GM19043 (cell line): ENCODE measurements around the gene HDAC4.

Experiments
- ATAC-seq: cut with Tn5 transposase; IDR thresholded peaks from one replicate; pipeline ENCODE4 v1.9.1; 2021; ENCODE audit warnings: low read depth; ENCODE audit not compliant: unreplicated experiment

The HDAC4 gene

GRCh38 chr2:239271882-239272281, 128.9 kb downstream of the HDAC4 start:
- no peak for ATAC-seq

- no peak for ATAC-seq
Observed at GRCh38 chr2:239271471-239271870, 129.3 kb downstream of the HDAC4 start.

DNA sequence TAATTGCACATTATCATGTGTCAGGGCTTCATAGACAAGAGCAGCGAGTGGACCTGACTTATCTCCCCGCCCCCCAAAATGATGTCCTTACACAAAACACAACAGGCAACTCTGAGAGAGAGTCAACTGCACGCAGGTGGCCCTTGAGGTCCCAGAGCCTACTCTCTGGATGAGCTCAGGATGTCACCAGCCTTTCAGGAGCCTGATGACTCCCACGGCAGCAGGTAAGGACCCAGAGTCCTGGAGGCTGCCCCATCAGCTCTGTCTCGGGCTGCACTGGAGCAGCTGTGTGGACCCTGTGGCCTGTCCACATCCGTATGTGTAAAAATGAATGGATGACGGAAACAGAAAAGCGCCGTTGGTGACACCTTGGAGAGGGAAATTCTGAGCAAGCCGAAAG, 130.9 kb downstream of the HDAC4 start:
- no peak for ATAC-seq

- no peak for ATAC-seq
Observed at GRCh38 chr2:239269173-239269885, 131.5 kb downstream of the HDAC4 start.

DNA sequence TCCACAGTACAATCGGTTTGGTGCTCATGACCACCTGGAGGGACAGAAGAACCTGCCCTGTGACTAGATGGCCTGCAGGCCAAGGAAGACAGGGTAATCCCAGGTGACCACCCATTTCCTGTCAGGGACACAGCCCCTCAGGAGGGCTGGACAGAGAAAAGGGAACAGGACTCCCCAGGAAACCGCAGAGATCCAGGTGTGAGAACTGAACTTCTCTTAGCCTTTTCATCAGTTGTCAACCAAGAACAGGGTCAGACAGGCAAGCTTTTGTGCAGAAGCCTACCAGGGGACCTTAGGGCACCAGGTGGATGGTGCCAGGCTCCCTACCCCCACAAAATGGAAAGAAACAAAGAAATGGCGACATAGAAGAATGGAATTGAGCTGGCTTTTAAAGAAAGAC, 132.3 kb downstream of the HDAC4 start:
- no peak for ATAC-seq

DNA sequence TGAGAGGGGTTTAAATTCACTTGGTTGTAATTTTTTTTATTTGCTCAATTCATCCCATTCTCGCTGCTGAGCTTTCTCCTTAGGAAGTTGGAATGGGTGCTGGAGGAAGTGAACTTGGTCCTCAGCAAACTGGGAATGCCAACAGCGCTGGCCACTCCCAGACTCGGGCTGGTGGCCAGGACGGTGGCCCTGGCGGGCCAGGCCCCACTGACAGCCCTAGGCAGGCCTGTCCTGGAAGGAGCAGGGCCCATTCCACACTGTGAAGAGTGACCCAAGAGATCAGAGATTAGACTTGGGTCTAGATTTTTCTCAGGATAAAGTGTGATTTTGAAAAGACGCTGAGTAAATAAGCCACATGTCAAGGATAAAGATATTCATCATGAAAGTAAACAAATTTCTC, 132.7 kb downstream of the HDAC4 start:
- ATAC-seq: no peak

DNA sequence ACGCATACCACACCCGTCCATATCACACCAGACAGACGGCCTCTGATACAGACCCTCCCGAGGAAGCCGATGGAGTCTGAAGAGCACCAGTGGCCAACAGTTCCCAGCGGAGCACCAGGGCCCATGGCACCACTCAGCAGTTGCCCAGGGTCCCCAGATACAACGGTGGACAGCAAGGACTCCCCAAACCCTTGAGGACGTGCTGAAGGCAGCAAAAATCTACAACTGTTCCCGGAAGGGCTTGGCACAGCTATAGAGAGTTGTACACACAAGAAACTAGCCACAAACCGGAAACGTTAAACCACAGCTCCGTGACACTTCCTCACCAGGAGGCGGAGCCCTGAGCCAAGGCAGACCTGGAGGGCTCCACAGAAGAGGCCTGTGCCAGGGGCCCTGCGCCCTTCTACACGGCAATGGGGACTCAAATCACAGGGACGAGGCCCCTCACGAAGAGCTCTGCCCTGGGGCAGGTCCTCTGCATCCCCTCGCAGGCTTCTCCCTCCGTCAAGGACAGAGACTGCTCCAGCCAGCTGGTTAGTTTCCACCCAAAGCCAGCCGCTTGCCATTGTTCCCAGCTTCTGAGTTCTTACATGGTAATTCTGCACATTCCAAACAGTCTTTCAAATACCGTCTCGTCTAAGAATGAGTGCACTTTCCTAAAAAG, 133.4 kb downstream of the HDAC4 start:
- peak; percentile 93 for ATAC-seq

GRCh38 chr2:239266779-239267287, 134.0 kb downstream of the HDAC4 start:
- no peak for ATAC-seq

GRCh38 chr2:239266434-239266766, 134.4 kb downstream of the HDAC4 start:
- no peak for ATAC-seq

GRCh38 chr2:239265681-239266433, 135.0 kb downstream of the HDAC4 start:
- no peak for ATAC-seq

- no peak for ATAC-seq
Observed at GRCh38 chr2:239264838-239265651, 135.8 kb downstream of the HDAC4 start.

DNA sequence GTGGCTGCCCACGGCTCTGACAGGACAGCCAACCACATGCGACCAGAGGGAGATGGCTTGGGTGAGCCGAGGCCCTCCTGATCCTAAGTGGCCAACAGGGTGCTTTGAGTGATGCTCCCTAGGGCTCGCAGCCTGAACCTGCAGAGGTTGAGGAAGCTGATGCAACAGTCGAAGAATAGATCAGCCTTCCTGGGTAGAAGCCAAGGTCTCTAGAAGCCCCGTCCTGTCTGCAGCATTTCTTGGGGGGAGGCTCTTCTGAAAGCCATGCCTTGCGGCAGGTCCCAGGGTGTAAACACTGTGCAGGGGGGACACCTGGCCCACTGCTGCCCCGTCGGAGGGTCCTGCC, 136.4 kb downstream of the HDAC4 start:
- ATAC-seq: no peak

DNA sequence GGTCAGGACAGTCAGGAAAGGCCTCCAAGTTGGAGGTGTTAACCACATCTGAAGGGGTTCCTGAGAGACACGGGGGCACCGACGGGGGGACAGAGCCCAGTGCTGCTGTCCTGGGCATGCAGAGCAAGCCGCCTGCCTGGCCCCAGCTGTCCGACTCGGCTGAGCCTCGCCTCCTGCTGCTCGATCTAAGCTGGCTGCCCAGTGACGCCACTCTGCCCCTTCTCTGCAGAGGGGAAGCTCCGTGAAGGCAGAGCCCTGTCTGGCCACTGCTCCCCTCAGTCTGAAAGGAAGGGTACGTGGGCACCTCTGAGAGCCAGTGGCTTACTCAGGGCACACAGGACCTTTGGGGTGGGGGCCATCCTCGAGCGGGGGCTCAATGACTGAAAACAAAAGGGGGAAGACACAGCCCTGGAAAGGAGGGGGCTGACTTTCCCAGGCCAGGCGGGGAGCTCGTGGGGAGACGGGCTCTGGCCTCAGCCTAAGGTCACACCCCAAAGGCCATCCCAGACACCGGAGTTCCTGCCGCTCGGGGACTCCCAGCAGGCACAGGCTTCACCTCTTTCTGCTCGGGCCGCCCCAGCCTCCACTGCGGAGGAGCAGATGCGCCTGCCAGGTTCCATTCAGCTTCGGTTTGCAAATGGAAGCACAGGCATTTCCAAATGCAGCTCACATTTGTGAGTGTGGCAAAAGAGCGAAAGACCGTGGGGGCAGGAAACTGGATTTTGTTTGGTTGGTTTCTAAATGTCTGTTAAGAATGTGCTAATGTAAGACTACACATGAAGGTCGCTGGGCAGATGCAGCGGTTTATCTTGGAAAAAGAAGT, 136.9 kb downstream of the HDAC4 start:
- ATAC-seq: no peak

DNA sequence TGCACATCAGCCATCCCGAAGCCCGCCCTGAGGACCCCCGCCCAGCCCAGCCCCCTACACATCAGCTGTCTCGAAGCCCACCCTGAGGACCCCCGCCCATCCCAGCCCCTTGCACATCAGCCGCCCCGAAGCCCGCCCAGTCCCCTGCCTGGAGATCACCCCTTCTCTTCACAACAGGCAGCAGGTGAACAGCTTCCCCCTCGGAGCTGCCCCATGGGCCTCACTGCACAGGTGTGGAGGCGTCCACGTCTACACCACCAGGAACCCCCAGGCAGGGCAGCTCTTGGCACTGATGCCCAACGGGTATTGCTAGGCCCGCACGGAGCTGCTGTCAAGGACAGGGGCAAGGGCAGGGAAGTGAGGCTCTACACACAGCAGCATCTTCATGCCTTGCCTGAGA, 137.6 kb downstream of the HDAC4 start:
- no peak for ATAC-seq

DNA sequence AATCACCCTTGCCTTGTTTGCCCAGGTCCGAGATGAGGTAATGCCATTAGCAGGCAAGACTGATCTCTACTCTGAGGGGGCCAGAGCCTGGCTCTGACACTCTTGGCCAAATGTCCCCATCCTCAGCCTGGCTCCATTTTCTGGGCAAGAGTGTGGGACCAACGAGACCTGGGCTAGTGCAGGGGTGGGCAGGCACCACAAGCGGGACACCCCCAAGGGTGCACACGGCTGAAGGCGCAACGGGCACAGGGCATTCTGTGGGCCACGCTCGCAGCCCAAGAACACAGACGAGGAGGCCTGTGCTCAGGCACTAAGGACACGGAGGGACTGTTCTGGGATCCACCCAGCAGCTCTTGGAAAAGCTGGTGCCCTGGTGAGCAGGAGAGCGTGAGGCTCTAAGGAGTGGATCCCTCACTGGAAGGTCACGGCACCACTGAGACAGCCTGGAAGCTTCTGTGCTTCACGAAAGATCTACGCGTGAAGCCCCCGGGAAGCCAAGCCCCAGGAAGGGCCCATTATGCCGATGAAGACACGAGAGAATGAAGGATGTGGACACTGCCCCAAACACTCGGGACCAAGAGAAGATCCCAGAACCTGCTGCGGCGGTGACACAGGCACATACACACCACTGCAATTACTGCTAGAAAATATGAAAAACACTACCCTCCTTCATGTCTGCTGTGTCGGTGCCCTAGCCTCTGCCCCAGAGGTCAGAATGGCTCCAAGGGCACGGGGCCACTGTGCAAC, 138.2 kb downstream of the HDAC4 start:
- no peak for ATAC-seq

GRCh38 chr2:239261796-239262483, 138.9 kb downstream of the HDAC4 start:
- ATAC-seq: no peak

GRCh38 chr2:239261356-239261755, 139.5 kb downstream of the HDAC4 start:
- no peak for ATAC-seq

- no peak for ATAC-seq
Observed at GRCh38 chr2:239260546-239261327, 140.1 kb downstream of the HDAC4 start.
